A549 (cell line): Measurements from ENCODE around the gene PLRG1. TPM values are rescaled to one million over a fixed set of nuclear protein-coding genes. Genes with fewer than 3 reads are reported as not detected.
"Not testable (repeated sequence)": the region's sequence is repeated elsewhere in the genome, so short reads cannot be mapped to it uniquely, and the experiment has no call there.

ENCODE experiments used
- ATAC-seq, 2 experiments: fragments of 200-7000 bp in 1 of 2; fragments of >200 bp in 1 of 2; cut with Nextera tagmentation in 1 of 2; cut with Tn5 transposase in 1 of 2; 3 replicates each; pipeline versions ENCODE4 v1.8.0 to v1.9.1; 2018 to 2020; ENCODE audit warnings: mild to moderate bottlenecking in 1 of 2, moderate library complexity in 1 of 2
- CTCF ChIA-PET: fragments of 300-600 bp; sonication (Branson Sonifier 250); formaldehyde crosslinking; extraction: SDS; loops from one replicate; lab custom pipeline; 2021; ENCODE audit warnings: antibody characterized with exemption, inconsistent platforms; lab: Yijun Ruan, JAX
- POLR2A ChIA-PET: fragments of 350-600 bp; formaldehyde crosslinking; extraction: SDS; loops from one replicate; lab custom pipeline; 2021; ENCODE audit warnings: antibody characterized with exemption, inconsistent platforms; lab: Yijun Ruan, JAX
- DNase-seq, 2 experiments: peaks; one replicate each; pipeline versions ENCODE4 v3.0.0 to v3.0.0-alpha.2; 2011 to 2016; ENCODE audit warnings: low read depth in 1 of 2, low spot score in 1 of 2
- FAIRE-seq: peaks from 2 replicates; lab custom pipeline; 2011; peaks lifted over from hg19 to GRCh38; lab: Jason Lieb, UNC
- H3K27ac ChIP-seq, 2 experiments: fragments of >200 bp; sonication (Bioruptor Twin); formaldehyde crosslinking; 3 replicates each; pipeline ENCODE4 v1.5.1; 2016 to 2017
- H3K4me1 ChIP-seq: fragments of >200 bp; sonication (Bioruptor Twin); formaldehyde crosslinking; 3 replicates; pipeline ENCODE4 v1.6.1; 2016
- H3K4me2 ChIP-seq: fragments of >200 bp; sonication (Bioruptor Twin); formaldehyde crosslinking; 3 replicates; pipeline ENCODE4 v1.6.1; 2016
- H3K4me3 ChIP-seq: fragments of >200 bp; sonication (Bioruptor Twin); formaldehyde crosslinking; 3 replicates; pipeline ENCODE4 v1.5.1; 2016
- H3K9me3 ChIP-seq: fragments of >200 bp; sonication (Bioruptor Twin); formaldehyde crosslinking; 3 replicates; pipeline ENCODE4 v1.6.1; 2016
- ATOH8 ChIP-seq: fragments of 250-450 bp; sonication (Bioruptor Pico); IDR thresholded peaks from 2 replicates; pipeline ENCODE4 v1.5.0; 2020; ENCODE audit warnings: low read depth, mild to moderate bottlenecking, moderate library complexity
- BCL3 ChIP-seq: fragments of >200 bp; sonication (Bioruptor Twin); formaldehyde crosslinking; IDR thresholded peaks from 3 replicates; pipeline ENCODE4 v1.6.1; 2016
- BHLHE40 ChIP-seq: IDR thresholded peaks from 2 replicates; pipeline ENCODE4 v1.6.1; 2012; ENCODE audit warnings: low read depth, low read length, inconsistent platforms
- CEBPB ChIP-seq, 2 experiments: fragments of >200 bp in 1 of 2; sonication (Bioruptor Twin) in 1 of 2; formaldehyde crosslinking in 1 of 2; IDR thresholded peaks; 2 replicates each; pipeline ENCODE4 v1.6.1; 2012 to 2016
- EHMT2 ChIP-seq: fragments of 200-600 bp; sonication (generic); IDR thresholded peaks from 2 replicates; pipeline ENCODE4 v1.6.1; 2016; ENCODE audit warnings: antibody characterized with exemption, low read depth, mild to moderate bottlenecking, moderate library complexity
- EP300 ChIP-seq, 2 experiments: fragments of >200 bp; sonication (Bioruptor Twin); formaldehyde crosslinking; IDR thresholded peaks; 2 replicates in 1 of 2; 3 replicates in 1 of 2; pipeline ENCODE4 v1.6.1; 2016 to 2017
- FOSL2 ChIP-seq, 2 experiments: fragments of 450-650 bp in 1 of 2; fragments of >200 bp in 1 of 2; sonication (Bioruptor Twin) in 1 of 2; formaldehyde crosslinking; IDR thresholded peaks; 2 replicates each; pipeline versions ENCODE4 v1.5.0 to v1.6.1; 2016 to 2020; ENCODE audit warnings: mild to moderate bottlenecking in 1 of 2, moderate library complexity in 1 of 2
- GATA3 ChIP-seq: IDR thresholded peaks from 2 replicates; pipeline ENCODE4 v1.6.1; 2012; ENCODE audit warnings: borderline replicate concordance
- HES2 ChIP-seq: fragments of >200 bp; sonication (Bioruptor Twin); formaldehyde crosslinking; IDR thresholded peaks from 2 replicates; pipeline ENCODE4 v1.6.1; 2016
- HOXA7 ChIP-seq: fragments of 250-450 bp; sonication (Bioruptor Pico); IDR thresholded peaks from 2 replicates; pipeline ENCODE4 v1.5.0; 2020; ENCODE audit warnings: mild to moderate bottlenecking, moderate library complexity
- JUN ChIP-seq, 2 experiments: fragments of >200 bp; sonication (Bioruptor Twin); formaldehyde crosslinking; IDR thresholded peaks; 2 replicates in 1 of 2; 3 replicates in 1 of 2; pipeline ENCODE4 v1.6.1; 2016 to 2017
- JUNB ChIP-seq: fragments of >200 bp; sonication (Bioruptor Twin); formaldehyde crosslinking; IDR thresholded peaks from 2 replicates; pipeline ENCODE4 v1.6.1; 2016
- NR3C1 ChIP-seq: fragments of >200 bp; sonication (Bioruptor Twin); formaldehyde crosslinking; IDR thresholded peaks from 3 replicates; pipeline ENCODE4 v1.6.1; 2017
- SMC3 ChIP-seq: fragments of >200 bp; sonication (Bioruptor Twin); formaldehyde crosslinking; IDR thresholded peaks from 3 replicates; pipeline ENCODE4 v1.6.1; 2018; ENCODE audit warnings: inconsistent platforms
- SREBF2 ChIP-seq: fragments of 450-650 bp; IDR thresholded peaks from 2 replicates; pipeline ENCODE4 v1.6.1; 2014; ENCODE audit warnings: mild to moderate bottlenecking, moderate library complexity
- TP53 ChIP-seq: fragments of 250-450 bp; sonication (Bioruptor Pico); IDR thresholded peaks from 2 replicates; pipeline ENCODE4 v1.5.0; 2021; ENCODE audit warnings: mild to moderate bottlenecking, moderate library complexity
- ZC3H11A ChIP-seq: fragments of 450-650 bp; IDR thresholded peaks from 2 replicates; pipeline ENCODE4 v1.6.1; 2014; ENCODE audit warnings: antibody characterized with exemption, mild to moderate bottlenecking
- WGBS: methylation state at CpG from one replicate; pipeline ENCODE4 v1.1.6; 2017; ENCODE audit errors: missing lambda C conversion rate; 5-methylcytosine and 5-hydroxymethylcytosine counted together
- polyA plus RNA-seq, 4 experiments: library from polyadenylated mRNA; depleted of rRNA in 3 of 4; stranded (reverse); fragments of >200 nt; fragmentation: RNase III in 1 of 4; extraction: RNeasy Plus Mini Kit Qiagen cat#74134 plus additional on column Dnase treatment in 1 of 4; gene quantifications; 2 replicates in 3 of 4; 3 replicates in 1 of 4; pipeline ENCODE4 v1.2.3, GENCODE V29; 2011 to 2017
- TF ChIP-seq, protein P1 (sequence below): IDR thresholded peaks from 2 replicates; pipeline ENCODE4 v1.6.1; 2012; ENCODE audit warnings: low read depth, borderline replicate concordance

The PLRG1 gene
- polyA plus RNA-seq, 2 of the 4 experiments (the other 2 are of a cell fraction): 50.4 to 123 TPM

- TF ChIP-seq ATOH8 (CRISPR knock-in tag) (no peak), NR3C1 (no peak), TP53 (CRISPR knock-in tag) (no peak), HOXA7 (no peak), BCL3 (peak; percentile 72; the same call in 1 of the 3 replicates), ZC3H11A (no peak)
- TF ChIP-seq, protein P1, sequence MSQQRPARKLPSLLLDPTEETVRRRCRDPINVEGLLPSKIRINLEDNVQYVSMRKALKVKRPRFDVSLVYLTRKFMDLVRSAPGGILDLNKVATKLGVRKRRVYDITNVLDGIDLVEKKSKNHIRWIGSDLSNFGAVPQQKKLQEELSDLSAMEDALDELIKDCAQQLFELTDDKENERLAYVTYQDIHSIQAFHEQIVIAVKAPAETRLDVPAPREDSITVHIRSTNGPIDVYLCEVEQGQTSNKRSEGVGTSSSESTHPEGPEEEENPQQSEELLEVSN: no peak
Observed at GRCh38 chr4:154549894-154550790, at the start of gene PLRG1 (continued).

- ChIA-PET POLR2A (no interaction called here), CTCF (interaction anchor here (0.6 to 2.0 kb wide), 3 partner anchors 20 to 863 kb away, joined by 3 to 9 read pairs (median 5); no protein-coding TSS in a partner anchor)
- Histone ChIP-seq H3K27ac (peak overlapping the region; percentile 71 to 74), H3K9me3 (no peaks in the 10 kb centered on the region), H3K4me3 (no peak overlapping the region), H3K4me1 (peaks cover 54% of the 10 kb centered on the region), H3K4me2 (peak overlapping the region; percentile 74)
- TF ChIP-seq BHLHE40 (no peak), SMC3 (peak; percentile 37; the same call in 2 of the 3 replicates), GATA3 (peak; percentile 77), BCL3 (peak; percentile 77; the same call in 1 of the 3 replicates), EP300 (IDR thresholded peaks at IDR 0.05) (peak; percentile 73 to 83; a peak in 3 of 5 replicates), JUN (IDR thresholded peaks at IDR 0.05) (peak; percentile 51 to 79; a peak in 3 of 5 replicates), FOSL2 (IDR thresholded peaks at IDR 0.05) (no peak), FOSL2 (CRISPR knock-in tag; IDR thresholded peaks at IDR 0.05) (peak; percentile 41; the same call in 1 of the 2 replicates), JUNB (peak; percentile 62), HES2 (peak; percentile 54), CEBPB (IDR thresholded peaks at IDR 0.05) (peak; percentile 71 to 83), SREBF2 (no peak), EHMT2 (0 out of 2 replicates have a peak, but pooled peaks have one; percentile 41)
- TF ChIP-seq, protein P1: no peak
- WGBS: 39% methylated on average over 7 of the region's 7 CpGs
- FAIRE-seq (no peak), DNase-seq (peak in 1 of 2 experiments; percentile 74), ATAC-seq (peak; percentile 54 to 65; a peak in 4 of 6 replicates)
Observed at GRCh38 chr4:154597798-154598774, 47.9 kb upstream of the PLRG1 start.

DNA sequence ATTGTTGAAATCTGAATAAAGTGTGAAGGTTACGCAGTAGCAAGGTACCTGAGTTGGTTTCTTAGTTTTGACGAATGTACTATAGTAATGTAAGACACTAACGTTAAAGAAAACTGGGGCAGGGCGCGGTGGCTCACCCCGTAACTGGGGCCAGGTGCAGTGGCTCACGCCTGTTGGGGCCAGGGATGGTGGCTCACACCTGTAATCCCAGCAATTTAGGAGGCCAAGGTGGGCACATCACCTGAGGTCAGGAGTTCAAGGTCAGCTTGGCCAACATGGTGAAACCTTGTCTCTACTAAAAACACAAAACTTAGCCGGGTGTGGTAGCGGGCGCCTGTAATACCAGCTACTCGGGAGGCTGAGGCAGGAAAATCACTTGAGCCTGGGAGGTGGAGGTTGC lies 47.1 kb upstream of the PLRG1 start:
- POLR2A ChIA-PET, DNase-seq, H3K9me3 ChIP-seq, ATAC-seq, FAIRE-seq, H3K4me3 ChIP-seq: not testable (repeated sequence)
- CTCF ChIA-PET: interaction anchor here (0.6 to 2.0 kb wide), 3 partner anchors 21 to 863 kb away, joined by 3 to 9 read pairs (median 5); no protein-coding TSS in a partner anchor
- Histone ChIP-seq H3K4me1 (peaks cover 62% of the 10 kb centered on the region), H3K27ac (peak overlapping the region; percentile 71 to 74), H3K4me2 (peak overlapping the region; percentile 74)
- WGBS: 88% methylated on average over 11 of the region's 11 CpGs
